ENCODE results near the gene SLC13A4. TPM values are rescaled to one million over a fixed set of nuclear protein-coding genes. Genes with fewer than 3 reads are reported as not detected.
"Not testable (repeated sequence)": the region's sequence is repeated elsewhere in the genome, so short reads cannot be mapped to it uniquely, and the experiment has no call there.

Gene SLC13A4
- total RNA-seq, 2 experiments from 2014 or later = not detected

- Mint-ChIP-seq H3K27me3 (no peaks in the 10 kb centered on the region), H3K4me1 (ENCODE audit: low read depth) (no peaks in the 10 kb centered on the region), H3K36me3 (no peaks in the 10 kb centered on the region), H3K4me3 (no peak overlapping the region), H3K27ac (no peak overlapping the region), H3K9me3 (no peaks in the 10 kb centered on the region)
- ChIA-PET CTCF (no interaction called here), POLR2A (no interaction called here)
- intact Hi-C loops (cut with micrococcal nuclease) = no loop called here
- no peak for DNase-seq
Observed at GRCh38 chr7:135704074-135704473, 23.9 kb downstream of the SLC13A4 start.

- intact Hi-C loops (cut with micrococcal nuclease) = no loop called here
- no peaks in the 10 kb centered on the region for H3K4me1 Mint-ChIP-seq (ENCODE audit: low read depth)
- no peak for DNase-seq
- no peak overlapping the region for H3K27ac Mint-ChIP-seq
- no peak overlapping the region for H3K4me3 Mint-ChIP-seq
- H3K36me3 Mint-ChIP-seq = no peaks in the 10 kb centered on the region
- H3K9me3 Mint-ChIP-seq = no peaks in the 10 kb centered on the region
- ChIA-PET POLR2A (no interaction called here), CTCF (interaction anchor here (1.1 to 1.7 kb wide), 2 partner anchors 22 to 24 kb away, joined by 3 to 7 read pairs; no protein-coding TSS in a partner anchor)
- no peaks in the 10 kb centered on the region for H3K27me3 Mint-ChIP-seq
Observed at GRCh38 chr7:135697276-135698049, 30.5 kb downstream of the SLC13A4 start.

- no peaks in the 10 kb centered on the region for H3K36me3 Mint-ChIP-seq
- no peak for DNase-seq
- no peaks in the 10 kb centered on the region for H3K4me1 Mint-ChIP-seq (ENCODE audit: low read depth)
- CTCF ChIA-PET = no interaction called here
- no peak overlapping the region for H3K27ac Mint-ChIP-seq
- intact Hi-C loops (cut with micrococcal nuclease) = no loop called here
- no peak overlapping the region for H3K4me3 Mint-ChIP-seq
- no peaks in the 10 kb centered on the region for H3K27me3 Mint-ChIP-seq
- POLR2A ChIA-PET = no interaction called here
- H3K9me3 Mint-ChIP-seq = no peaks in the 10 kb centered on the region
Observed at GRCh38 chr7:135693558-135693957, 34.4 kb downstream of the SLC13A4 start.

- POLR2A ChIA-PET; CTCF ChIA-PET; H3K9me3 Mint-ChIP-seq; H3K36me3 Mint-ChIP-seq; H3K27ac Mint-ChIP-seq; DNase-seq; intact Hi-C loops (cut with micrococcal nuclease); H3K27me3 Mint-ChIP-seq; H3K4me1 Mint-ChIP-seq (ENCODE audit: low read depth); H3K4me3 Mint-ChIP-seq: not testable (repeated sequence)
Observed at GRCh38 chr7:135692606-135693005, 35.4 kb downstream of the SLC13A4 start.

GRCh38 chr7:135692055-135692454, 35.9 kb downstream of the SLC13A4 start:
- no peak for DNase-seq
- Mint-ChIP-seq H3K27ac (no peak overlapping the region), H3K9me3 (no peaks in the 10 kb centered on the region), H3K4me3 (no peak overlapping the region), H3K27me3 (no peaks in the 10 kb centered on the region), H3K4me1 (ENCODE audit: low read depth) (no peaks in the 10 kb centered on the region), H3K36me3 (peaks cover 4% of the 10 kb centered on the region)
- CTCF ChIA-PET = no interaction called here
- POLR2A ChIA-PET = no interaction called here
- intact Hi-C loops (cut with micrococcal nuclease) = no loop called here

- Mint-ChIP-seq H3K36me3 (peaks cover 4% of the 10 kb centered on the region), H3K4me3 (no peak overlapping the region), H3K27me3 (no peaks in the 10 kb centered on the region), H3K4me1 (ENCODE audit: low read depth) (no peaks in the 10 kb centered on the region), H3K27ac (no peak overlapping the region), H3K9me3 (no peaks in the 10 kb centered on the region)
- POLR2A ChIA-PET = no interaction called here
- intact Hi-C loops (cut with micrococcal nuclease) = no loop called here
- DNase-seq = no peak
- CTCF ChIA-PET = no interaction called here
Observed at GRCh38 chr7:135690566-135690965, 37.4 kb downstream of the SLC13A4 start.

GRCh38 chr7:135687466-135687865, 40.5 kb downstream of the SLC13A4 start:
- intact Hi-C loops (cut with micrococcal nuclease) = no loop called here

GRCh38 chr7:135685306-135686084, 42.5 kb downstream of the SLC13A4 start:
- H3K27me3 Mint-ChIP-seq = no peaks in the 10 kb centered on the region
- peaks cover 5% of the 10 kb centered on the region for H3K4me1 Mint-ChIP-seq (ENCODE audit: low read depth)
- peaks cover 6% of the 10 kb centered on the region for H3K36me3 Mint-ChIP-seq
- DNase-seq = no peak
- H3K27ac Mint-ChIP-seq = no peak overlapping the region
- no peaks in the 10 kb centered on the region for H3K9me3 Mint-ChIP-seq
- H3K4me3 Mint-ChIP-seq = no peak overlapping the region
- ChIA-PET CTCF (no interaction called here), POLR2A (no interaction called here)
- intact Hi-C loops (cut with micrococcal nuclease) = no loop called here

More at GRCh38 chr7:135687466-135687865, 40.5 kb downstream of the SLC13A4 start:
- H3K4me3 Mint-ChIP-seq = no peak overlapping the region
- H3K27ac Mint-ChIP-seq = no peak overlapping the region
- H3K9me3 Mint-ChIP-seq = no peaks in the 10 kb centered on the region
- no peak for DNase-seq
- POLR2A ChIA-PET = no interaction called here
- peaks cover 6% of the 10 kb centered on the region for H3K36me3 Mint-ChIP-seq
- H3K27me3 Mint-ChIP-seq = no peaks in the 10 kb centered on the region
- CTCF ChIA-PET = interaction anchor here (1.6 kb wide), 1 partner anchor 15 kb away, joined by 3 read pairs; no protein-coding TSS in a partner anchor
- no peaks in the 10 kb centered on the region for H3K4me1 Mint-ChIP-seq (ENCODE audit: low read depth)

- ChIA-PET CTCF (interaction anchor here (0.6 to 1.5 kb wide), 2 partner anchors 12 to 545 kb away, joined by 4 read pairs; no protein-coding TSS in a partner anchor), POLR2A (no interaction called here)
- H3K4me1 Mint-ChIP-seq (ENCODE audit: low read depth) = peaks cover 8% of the 10 kb centered on the region
- H3K27ac Mint-ChIP-seq = no peak overlapping the region
- no peak overlapping the region for H3K4me3 Mint-ChIP-seq
- DNase-seq = no peak
- H3K9me3 Mint-ChIP-seq = no peaks in the 10 kb centered on the region
- intact Hi-C loops (cut with micrococcal nuclease) = no loop called here
- peaks cover 6% of the 10 kb centered on the region for H3K36me3 Mint-ChIP-seq
- no peaks in the 10 kb centered on the region for H3K27me3 Mint-ChIP-seq
Observed at GRCh38 chr7:135684699-135685098, 43.3 kb downstream of the SLC13A4 start.

GRCh38 chr7:135684136-135684535, 43.9 kb downstream of the SLC13A4 start:
- peaks cover 7% of the 10 kb centered on the region for H3K36me3 Mint-ChIP-seq
- intact Hi-C loops (cut with micrococcal nuclease) = no loop called here

GRCh38 chr7:135683609-135684008, 44.4 kb downstream of the SLC13A4 start:
- ChIA-PET CTCF (interaction anchor here (1.5 kb wide), 1 partner anchor 11 kb away, joined by 4 read pairs; no protein-coding TSS in a partner anchor), POLR2A (no interaction called here)
- intact Hi-C loops (cut with micrococcal nuclease) = no loop called here
- Mint-ChIP-seq H3K36me3 (peaks cover 10% of the 10 kb centered on the region), H3K27me3 (no peaks in the 10 kb centered on the region), H3K4me1 (ENCODE audit: low read depth) (peaks cover 8% of the 10 kb centered on the region), H3K4me3 (no peak overlapping the region), H3K27ac (no peak overlapping the region), H3K9me3 (no peaks in the 10 kb centered on the region)
- no peak for DNase-seq

More at GRCh38 chr7:135684136-135684535, 43.9 kb downstream of the SLC13A4 start:
- Mint-ChIP-seq H3K4me3 (no peak overlapping the region), H3K27me3 (no peaks in the 10 kb centered on the region), H3K27ac (no peak overlapping the region), H3K4me1 (ENCODE audit: low read depth) (peaks cover 8% of the 10 kb centered on the region), H3K9me3 (no peaks in the 10 kb centered on the region)
- CTCF ChIA-PET = interaction anchor here (0.6 to 1.5 kb wide), 2 partner anchors 11 to 545 kb away, joined by 4 read pairs; no protein-coding TSS in a partner anchor
- POLR2A ChIA-PET = no interaction called here
- no peak for DNase-seq

GRCh38 chr7:135682191-135682590, 45.8 kb downstream of the SLC13A4 start:
- POLR2A ChIA-PET = interaction anchor here (2.8 kb wide), 1 partner anchor 20 kb away, joined by 11 read pairs; the partner anchor contains the start of gene STMP1
- DNase-seq = no peak
- Mint-ChIP-seq H3K4me3 (no peak overlapping the region), H3K4me1 (ENCODE audit: low read depth) (peaks cover 8% of the 10 kb centered on the region), H3K36me3 (peaks cover 7% of the 10 kb centered on the region), H3K9me3 (no peaks in the 10 kb centered on the region), H3K27ac (no peak overlapping the region), H3K27me3 (no peaks in the 10 kb centered on the region)
- intact Hi-C loops (cut with micrococcal nuclease) = no loop called here
- CTCF ChIA-PET = interaction anchor here (1.4 to 1.8 kb wide), 2 partner anchors 9 to 19 kb away, joined by 7 to 8 read pairs; partner anchors contain the start of gene STMP1

Measured in activated CD4-positive, alpha-beta memory T cell treated with anti-CD3 and anti-CD28 coated beads for 36 hours (primary cell).